NCI-H1417 treated with DMSO at 0.1 percent for 48 hours (cell line): ENCODE data around the gene PER2.

Experiments used
- DNase-seq: peaks from one replicate; lab custom pipeline; 2025; lab: John Stamatoyannopoulos, UW

PER2 gene

GRCh38 chr2:238230699-238231098, 57.7 kb downstream of the PER2 start:
- no peak for DNase-seq

- DNase-seq, result no peak
Measured at GRCh38 chr2:238228700-238229099, 59.7 kb downstream of the PER2 start.

- no peak for DNase-seq
Measured at GRCh38 chr2:238227587-238228032, 60.8 kb downstream of the PER2 start.

GRCh38 chr2:238226698-238227586, 61.5 kb downstream of the PER2 start:
- DNase-seq, result no peak

- no peak for DNase-seq
Measured at GRCh38 chr2:238225911-238226697, 62.3 kb downstream of the PER2 start.

GRCh38 chr2:238225121-238225520, 63.3 kb downstream of the PER2 start:
- DNase-seq, result no peak

- DNase-seq, result no peak
Measured at GRCh38 chr2:238224356-238225035, 63.9 kb downstream of the PER2 start.

GRCh38 chr2:238220892-238221521, 67.4 kb downstream of the PER2 start:
- no peak for DNase-seq

GRCh38 chr2:238220274-238220891, 68.0 kb downstream of the PER2 start:
- DNase-seq, result no peak

- DNase-seq, result no peak
Measured at GRCh38 chr2:238216651-238217184, 71.7 kb downstream of the PER2 start.

GRCh38 chr2:238207006-238207405, 81.4 kb downstream of the PER2 start:
- DNase-seq, result no peak

- DNase-seq, result no peak
Measured at GRCh38 chr2:238203973-238204683, 84.3 kb downstream of the PER2 start.

GRCh38 chr2:238203094-238203972, 85.1 kb downstream of the PER2 start, which contains the start of gene ILKAP:
Gene ILKAP, minus strand, starts transcription at chr2:238203695. Its CDS starts 142 bp downstream, at chr2:238203553.
- DNase-seq, result peak; percentile 30

GRCh38 chr2:238202326-238203093, 85.9 kb downstream of the PER2 start:
- DNase-seq, result no peak
